Measurements from ENCODE around the gene MRGPRX2.

MRGPRX2 gene

GRCh38 chr11:19073454-19074415, 13.2 kb upstream of the MRGPRX2 start:
- no peak for DNase-seq

DNA sequence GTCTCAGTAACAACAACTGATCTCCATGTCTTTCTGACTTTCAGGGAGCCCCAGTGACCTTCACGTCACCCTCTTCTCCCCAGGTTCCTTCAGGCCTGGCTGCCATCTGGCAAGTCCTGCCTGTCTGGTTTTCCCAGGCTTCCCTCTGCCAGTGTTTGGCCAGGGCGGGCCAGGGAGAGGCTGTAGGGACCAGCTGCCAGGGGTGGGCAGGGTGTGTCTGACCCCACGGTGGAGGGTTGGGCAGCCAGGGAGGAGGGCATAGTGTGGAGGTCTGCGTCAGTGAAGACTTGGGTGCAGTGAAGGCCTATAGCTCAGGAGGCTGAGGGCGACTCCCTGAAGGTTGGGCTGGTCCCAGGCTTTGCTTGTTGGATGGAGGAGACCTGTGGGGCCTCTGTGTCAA, 11.9 kb upstream of the MRGPRX2 start:
- DNase-seq, result no peak

- DNase-seq, result peak; percentile 34
These were observed 10.7 kb upstream of the MRGPRX2 start for GRCh38 chr11:19071255-19071654.

DNA sequence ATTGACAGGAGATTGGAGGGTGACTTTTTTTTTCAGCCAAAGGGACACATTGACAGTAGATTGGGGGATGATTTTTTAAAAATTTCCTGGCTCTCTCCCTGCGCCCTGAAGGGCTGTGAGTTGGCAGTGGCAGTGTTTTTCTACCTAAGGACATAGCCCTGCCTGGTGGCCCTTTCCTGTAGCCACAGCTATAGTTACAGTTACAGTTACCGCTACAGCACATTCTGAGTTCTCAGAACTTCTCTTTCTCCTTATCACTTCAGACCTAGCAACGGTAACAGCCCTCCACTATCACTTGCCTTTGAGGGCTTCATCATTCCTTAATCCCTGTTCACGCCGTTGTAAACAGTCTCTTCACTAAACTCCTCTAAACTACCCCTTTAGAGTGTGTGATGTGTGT, 684 bp downstream of the MRGPRX2 start:
- DNase-seq, result no peak

DNA sequence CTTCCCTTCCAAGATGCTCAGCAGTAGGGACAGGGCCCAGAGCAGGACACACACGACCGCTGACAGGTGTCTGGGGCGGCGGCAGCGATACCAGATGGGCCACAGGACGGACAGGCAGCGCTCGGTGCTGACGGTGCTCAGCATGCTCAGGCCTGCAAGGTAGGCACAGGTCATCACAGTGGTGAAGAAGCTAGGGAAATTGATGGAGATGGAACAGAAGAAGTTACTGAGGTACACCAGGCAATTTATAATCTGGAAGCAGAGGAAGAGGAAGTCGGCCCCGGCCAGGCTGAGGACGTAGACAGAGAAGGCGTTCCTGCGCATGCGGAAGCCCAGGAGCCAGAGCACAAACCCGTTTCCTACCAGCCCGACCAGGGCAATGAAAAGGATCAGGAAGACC, 4.6 kb downstream of the MRGPRX2 start:
- DNase-seq, result no peak

DNA sequence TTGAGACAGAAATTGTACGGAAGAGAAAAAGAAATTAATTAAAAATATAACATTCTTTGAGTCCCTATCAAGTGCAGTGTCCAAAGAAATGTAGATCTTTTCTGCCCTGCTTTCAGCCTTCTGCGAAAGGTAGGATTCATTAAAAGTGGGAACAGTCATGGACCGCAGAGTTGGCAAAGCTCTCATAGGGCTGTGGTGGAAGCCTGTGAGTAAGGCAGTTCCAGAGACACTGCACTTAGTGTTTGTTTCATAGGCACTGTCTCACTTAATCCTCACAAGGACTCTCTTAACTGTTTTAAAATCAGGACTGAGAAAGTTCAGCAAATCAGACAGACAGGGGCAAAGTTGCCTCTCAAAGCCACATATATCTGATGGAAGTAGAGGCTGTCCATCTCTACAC, 5.5 kb downstream of the MRGPRX2 start:
- DNase-seq, result no peak

DNA sequence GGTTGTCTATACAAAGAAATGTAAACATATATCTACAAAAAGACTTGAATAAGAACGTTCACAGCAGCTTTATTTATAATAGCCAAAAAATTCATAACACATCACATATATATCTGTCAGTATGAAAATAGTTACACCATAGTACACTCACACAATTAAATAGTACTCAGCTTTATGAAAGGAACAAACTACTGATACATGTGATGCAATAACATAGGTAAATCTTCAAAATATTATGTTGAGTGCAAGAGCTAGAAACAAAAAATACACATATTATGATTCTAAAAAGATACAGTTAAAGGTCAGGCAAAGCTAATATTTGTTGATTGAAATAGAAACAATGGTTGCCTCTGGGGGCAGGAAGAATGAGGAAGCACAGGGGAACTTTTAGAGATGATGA, 6.6 kb downstream of the MRGPRX2 start:
- no peak for DNase-seq

DNA sequence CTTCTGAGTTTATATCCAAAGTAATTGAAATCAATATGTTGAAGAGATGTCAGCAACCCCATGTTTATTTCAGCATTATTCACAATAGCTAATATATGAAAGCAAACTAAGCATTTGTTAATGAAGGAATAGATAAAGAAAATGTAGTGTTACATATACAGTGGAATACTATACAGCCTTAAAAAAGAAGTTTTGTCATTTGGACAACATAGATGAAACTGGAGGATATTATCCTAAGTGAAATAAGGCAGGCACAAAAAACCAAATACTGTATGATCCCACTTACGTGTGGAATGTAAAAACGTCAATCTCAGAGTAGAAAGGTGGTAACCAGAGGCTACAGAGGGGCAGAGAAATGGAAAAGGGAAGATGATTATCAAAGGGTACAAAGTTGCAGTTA, 10.2 kb downstream of the MRGPRX2 start:
- DNase-seq, result no peak

- DNase-seq, result no peak
These were observed 11.2 kb downstream of the MRGPRX2 start for GRCh38 chr11:19049351-19049750.

GRCh38 chr11:19040051-19040450, 20.5 kb downstream of the MRGPRX2 start:
- no peak for DNase-seq

GRCh38 chr11:19039409-19039808, 21.1 kb downstream of the MRGPRX2 start:
- DNase-seq, result no peak

DNA sequence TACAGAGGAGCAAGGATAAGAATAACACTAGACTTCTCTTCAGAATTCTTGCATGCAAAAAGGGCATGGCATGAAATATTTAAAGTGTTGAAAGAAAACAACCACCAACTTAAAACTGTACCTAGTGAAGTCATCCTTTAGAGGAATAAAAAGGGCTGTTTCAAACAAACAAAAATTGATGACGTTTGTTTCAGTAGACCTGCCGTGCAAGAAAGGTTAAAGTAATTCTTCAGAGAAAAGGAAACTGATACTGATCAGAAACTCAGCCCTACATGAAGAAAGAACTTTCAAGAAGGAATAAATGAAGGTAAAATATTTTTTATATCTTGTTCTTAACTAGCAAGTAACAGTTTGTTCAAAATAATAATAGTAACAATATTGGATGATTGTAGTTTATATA, 27.5 kb downstream of the MRGPRX2 start:
- no peak for DNase-seq

DNA sequence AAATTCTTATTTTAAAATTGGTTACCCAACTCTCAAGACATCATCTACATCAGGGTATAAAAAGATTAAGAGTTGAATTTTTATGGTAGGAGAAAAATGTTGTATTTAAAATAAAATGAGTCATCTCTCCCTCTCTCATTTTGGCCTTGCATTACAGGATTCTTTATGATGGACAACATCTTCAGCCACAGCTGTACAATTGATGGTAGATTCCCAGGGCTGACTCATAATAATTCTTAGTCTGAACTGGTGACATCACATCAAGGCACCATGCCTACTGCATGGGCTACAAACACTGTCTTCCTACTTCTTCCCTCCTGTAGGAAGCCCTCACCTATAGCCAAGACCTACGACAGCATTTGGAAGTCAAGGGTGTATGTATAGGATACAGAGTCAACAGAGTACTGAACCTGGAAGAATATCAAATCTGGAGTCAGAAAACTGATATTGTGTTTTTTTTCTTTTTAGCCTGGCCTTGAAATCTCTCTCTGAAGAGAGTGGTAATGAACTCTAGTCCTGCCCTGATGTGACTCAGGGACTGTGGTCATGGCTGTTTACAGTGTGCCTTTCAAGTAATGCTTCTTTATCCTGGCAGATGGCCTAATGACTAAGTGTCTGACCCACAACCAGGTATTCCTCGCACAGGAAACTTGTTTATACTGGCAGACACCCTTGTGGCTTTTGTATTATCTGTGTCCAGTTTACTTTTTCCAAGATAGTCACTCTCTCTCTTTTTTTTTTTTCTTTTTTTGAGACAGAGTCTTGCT, 32.5 kb downstream of the MRGPRX2 start:
- DNase-seq, result no peak

DNA sequence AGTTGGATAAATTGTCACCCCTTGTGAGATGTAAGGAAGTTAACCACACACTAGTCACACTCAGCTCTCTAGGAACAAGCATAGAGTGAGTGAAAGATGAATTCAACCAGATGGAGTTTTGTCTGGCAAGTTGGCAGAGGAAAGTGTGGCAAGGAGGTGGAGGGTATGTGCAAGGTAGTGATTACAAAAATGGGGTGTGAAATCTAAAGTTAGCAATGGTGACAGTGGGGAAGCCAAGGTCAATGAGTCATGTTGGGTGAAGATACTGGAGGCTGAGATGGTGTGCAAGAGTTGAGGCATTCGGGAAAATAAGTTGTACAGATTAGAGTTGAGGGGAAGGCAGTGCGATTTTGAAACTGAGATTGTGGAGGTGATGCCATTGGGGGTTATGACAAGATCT, 33.7 kb downstream of the MRGPRX2 start:
- DNase-seq, result no peak

DNA sequence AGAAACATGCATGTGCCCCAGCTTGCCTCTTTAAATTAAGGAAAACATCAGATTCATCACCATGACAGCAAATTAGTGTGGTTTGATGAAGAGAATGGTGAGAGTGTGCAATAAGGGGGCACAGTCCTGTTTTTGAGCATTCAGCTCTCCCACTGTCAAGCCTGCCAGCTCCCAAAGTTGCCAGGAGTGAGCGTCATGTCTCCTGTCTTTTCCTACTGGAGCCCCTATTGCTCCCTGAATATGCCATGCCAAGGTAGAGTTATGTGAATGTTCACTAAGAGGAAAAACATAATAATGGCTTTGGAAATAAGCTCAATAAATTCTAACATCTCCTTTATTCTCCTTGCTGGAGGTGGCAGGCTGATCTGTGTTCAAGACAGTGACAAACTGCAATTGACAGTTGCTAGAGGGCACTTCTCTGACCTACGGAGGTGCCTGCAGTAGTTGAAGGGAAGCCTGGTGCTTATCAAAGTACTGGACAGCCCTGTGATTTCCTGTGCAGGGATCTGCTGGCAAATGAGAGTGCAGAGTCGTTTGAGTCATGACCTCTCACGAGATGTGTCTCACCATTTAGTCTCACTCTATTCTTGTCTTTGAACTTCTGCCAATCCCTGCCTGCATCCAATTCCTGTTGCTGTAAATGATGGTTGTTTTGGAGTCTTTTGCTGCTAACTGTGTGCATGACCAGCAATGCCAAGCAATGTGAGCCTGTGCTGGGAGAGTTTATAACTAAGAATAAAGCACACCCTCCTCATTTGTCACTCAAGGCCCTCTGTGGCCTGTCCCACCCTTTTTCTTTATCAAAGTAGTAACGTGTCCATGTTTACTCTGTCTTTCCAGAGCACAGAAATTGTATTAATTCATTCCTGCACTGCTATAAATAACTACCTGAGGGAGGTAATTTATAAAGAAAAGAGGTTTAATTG, 34.8 kb downstream of the MRGPRX2 start:
- DNase-seq, result no peak

GRCh38 chr11:19020831-19021230, 39.7 kb downstream of the MRGPRX2 start:
- no peak for DNase-seq

GRCh38 chr11:19018901-19019300, 41.6 kb downstream of the MRGPRX2 start:
- DNase-seq, result no peak

- no peak for DNase-seq
These were observed 47.2 kb downstream of the MRGPRX2 start for GRCh38 chr11:19013181-19013857.

DNA sequence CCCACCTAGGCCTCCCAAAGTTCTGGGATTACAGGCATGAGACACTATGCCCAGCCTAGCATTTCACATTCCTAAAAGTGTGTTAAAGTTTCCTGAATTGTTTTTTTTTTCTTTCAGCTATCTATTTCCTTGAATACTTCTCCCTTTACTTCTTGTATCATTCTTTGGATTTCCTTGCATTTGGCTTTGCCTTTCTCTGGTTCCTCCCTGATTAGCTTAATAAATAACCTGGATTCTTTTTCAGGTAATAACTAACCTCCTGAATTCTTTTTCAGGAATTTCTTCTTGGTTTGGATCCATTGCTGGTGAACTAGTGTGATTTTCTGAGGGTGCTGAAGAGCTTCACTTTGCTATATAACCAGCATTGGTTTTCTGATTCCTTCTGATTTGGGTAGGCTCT, 47.9 kb downstream of the MRGPRX2 start:
- no peak for DNase-seq
